IPS-18c (cell line): Measurements from ENCODE around the gene SEMA4B.
A peak's percentile ranks its signal among the peaks of the same experiment; 100 is the strongest.
"Not testable (repeated sequence)": the region's sequence is repeated elsewhere in the genome, so short reads cannot be mapped to it uniquely, and the experiment has no call there.

Source experiments
- H3K4me3 ChIP-seq: 2 replicates; pipeline ENCODE4 v1.7.0; 2013; ENCODE audit warnings: low read depth, mild to moderate bottlenecking, low read length, moderate library complexity; ENCODE audit not compliant: insufficient read depth
- H3K9me3 ChIP-seq: one replicate; pipeline ENCODE4 v1.6.1; 2013; ENCODE audit warnings: mild to moderate bottlenecking, low read length, moderate library complexity; ENCODE audit not compliant: control insufficient read depth, insufficient read depth

The SEMA4B gene

DNA sequence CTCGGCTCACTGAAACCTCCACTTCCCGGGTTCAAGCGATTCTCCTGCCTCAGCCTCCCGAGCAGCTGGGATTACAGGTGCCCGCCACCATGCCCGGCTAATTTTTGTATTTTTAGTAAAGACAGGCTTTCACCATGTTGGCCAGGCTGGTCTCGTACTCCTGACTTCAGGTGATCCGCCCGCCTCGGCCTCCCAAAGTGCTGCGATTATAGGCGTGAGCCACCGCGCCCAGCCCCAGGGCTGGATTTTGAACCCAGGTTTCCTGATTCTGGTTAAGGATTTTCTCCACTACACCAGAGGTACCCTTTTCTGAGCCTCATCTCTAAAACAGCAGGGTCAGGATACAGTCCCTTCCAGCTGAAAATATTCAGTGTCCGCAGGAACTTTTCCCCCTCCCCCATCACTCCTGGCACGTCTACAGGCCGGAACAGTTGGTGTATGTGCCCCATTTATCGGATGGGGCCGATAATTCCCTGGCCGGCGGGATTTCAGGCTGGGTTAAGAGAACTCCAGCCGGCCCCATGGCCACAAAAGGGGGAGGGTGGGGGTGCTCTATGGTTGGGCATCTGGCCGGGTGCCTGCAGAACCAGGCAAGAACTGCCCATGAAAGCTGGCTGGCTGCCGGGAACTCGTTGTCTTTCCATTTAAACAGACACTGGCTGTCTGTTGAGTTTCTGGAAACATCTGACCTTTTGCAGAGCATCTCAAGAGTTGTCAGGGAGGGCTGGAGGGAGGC, 26.8 kb upstream of the SEMA4B start:
- no peak overlapping the region for H3K4me3 ChIP-seq
- peaks cover 2% of the 10 kb centered on the region for H3K9me3 ChIP-seq

DNA sequence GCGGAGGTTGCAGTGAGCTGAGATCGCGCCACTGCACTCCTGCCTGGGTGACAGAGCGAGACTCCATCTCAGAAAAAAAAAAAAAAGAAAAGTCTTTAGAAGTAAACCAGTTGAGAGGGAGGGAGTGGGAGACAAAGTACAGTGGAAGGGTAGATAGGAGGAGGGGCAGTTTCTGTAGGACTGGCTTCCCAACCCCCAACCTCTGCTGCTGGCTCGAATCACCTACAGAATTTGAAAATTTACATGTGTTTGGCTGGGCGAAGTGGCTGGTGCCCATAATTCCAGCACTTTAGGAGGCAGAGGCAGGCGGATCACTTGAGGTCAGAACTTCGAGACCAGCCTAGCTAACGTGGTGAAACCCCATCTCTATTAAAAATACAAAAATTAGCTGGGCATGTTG, 24.1 kb upstream of the SEMA4B start:
- no peak overlapping the region for H3K4me3 ChIP-seq
- peaks cover 2% of the 10 kb centered on the region for H3K9me3 ChIP-seq

DNA sequence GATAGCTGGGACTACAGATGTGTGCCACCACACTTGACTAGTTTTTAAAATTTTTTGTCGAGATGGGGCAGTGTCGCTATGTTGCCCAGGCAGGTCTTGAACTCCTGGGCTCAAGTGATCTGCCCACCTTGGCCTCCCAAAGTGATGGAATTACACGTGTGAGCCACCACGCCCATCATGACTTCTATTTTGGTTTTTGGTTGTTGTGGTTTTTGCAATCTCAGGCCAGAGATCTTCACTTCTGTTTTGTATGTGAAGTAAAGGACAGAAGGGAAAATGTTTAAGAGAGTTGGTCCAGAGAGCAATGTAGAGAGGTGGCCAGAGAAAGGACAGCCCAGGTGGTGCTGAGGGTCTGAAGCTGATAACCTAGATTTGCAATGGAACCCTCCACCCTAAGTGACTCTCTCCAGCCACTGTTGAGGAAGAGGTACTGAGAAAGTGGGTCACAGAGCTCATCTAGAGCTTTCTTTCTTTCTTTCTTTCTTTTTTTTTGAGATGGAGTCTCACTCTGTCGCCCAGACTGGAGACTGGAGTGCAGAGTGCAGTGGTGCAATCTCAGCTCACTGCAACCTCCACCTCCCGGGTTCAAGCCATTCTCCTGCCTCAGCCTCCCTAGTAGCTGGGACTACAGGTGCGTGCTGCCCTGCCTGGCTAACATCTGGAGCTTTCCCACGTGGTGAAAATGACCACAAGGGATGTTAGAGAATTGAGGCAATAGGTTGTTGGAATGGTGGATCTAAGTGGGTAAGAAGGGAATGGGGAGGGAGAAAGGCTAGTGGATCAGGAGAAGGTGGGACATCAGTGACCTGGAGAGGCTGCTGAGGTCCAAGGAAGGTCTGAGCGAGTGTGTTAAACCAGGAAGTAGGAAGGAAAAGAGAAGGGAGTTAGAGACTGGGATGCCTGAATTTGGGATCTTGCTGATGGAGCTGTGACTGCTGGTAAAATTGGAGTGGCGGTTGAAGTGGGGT, 22.4 kb upstream of the SEMA4B start:
- Histone ChIP-seq H3K4me3 (no peak overlapping the region), H3K9me3 (no peaks in the 10 kb centered on the region)

DNA sequence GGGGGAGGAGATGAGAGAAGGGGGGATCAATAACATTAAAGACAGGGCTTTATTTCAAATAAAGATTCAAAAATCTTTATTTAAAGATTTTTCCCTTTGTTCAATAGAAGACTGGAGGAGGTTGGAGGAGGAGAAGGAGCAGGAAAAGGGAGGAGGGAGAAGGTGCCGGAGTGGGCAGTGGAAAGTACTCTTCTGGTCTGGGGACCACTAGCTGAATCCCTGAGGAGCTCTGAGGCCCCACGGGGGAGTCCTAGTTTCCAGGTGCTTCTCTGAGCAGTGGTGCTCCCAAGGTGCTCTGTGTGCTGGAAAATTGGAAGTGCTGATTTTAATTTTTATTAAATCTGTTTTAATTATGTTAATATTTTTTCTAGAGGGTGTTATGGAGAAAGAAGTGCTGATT, 19.4 kb upstream of the SEMA4B start:
- no peaks in the 10 kb centered on the region for H3K9me3 ChIP-seq

DNA sequence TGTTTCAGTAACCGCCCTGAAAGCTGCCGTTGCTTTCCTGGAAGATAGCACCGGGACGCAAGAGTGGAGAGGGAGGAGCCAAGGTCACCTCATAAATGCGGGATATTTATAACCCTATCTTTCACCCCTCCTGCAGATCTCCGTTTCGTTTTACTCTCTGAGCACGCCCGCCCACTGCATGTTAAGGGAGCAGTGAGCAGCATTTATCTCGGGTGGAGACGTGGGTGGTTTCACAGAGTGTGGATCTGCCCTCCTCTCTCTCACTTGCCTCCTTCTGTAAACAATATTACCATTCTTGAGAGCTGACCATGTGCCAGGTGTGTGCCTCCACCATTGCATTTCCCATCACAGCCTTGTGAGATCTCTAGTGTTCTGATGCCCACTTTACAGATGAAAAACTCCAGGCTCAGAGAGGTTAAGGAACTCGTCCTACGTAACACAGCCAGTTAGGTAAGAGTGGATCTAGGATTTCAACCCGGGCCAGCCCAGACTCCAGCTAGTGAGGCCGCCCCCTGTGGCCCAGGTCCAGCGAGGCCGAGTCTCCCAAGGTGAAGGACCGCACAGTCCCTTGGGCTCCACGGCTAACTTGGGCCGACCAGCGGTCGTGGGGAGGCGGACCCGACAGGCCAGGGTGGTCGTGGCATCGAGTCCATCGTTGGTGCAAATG, 16.9 kb upstream of the SEMA4B start:
- Histone ChIP-seq H3K4me3 (peak overlapping the region; percentile 74; the same call in 1 of the 2 replicates), H3K9me3 (no peaks in the 10 kb centered on the region)

More for the DNA sequence above, 19.4 kb upstream of the SEMA4B start:
- H3K4me3 ChIP-seq, result no peak overlapping the region

DNA sequence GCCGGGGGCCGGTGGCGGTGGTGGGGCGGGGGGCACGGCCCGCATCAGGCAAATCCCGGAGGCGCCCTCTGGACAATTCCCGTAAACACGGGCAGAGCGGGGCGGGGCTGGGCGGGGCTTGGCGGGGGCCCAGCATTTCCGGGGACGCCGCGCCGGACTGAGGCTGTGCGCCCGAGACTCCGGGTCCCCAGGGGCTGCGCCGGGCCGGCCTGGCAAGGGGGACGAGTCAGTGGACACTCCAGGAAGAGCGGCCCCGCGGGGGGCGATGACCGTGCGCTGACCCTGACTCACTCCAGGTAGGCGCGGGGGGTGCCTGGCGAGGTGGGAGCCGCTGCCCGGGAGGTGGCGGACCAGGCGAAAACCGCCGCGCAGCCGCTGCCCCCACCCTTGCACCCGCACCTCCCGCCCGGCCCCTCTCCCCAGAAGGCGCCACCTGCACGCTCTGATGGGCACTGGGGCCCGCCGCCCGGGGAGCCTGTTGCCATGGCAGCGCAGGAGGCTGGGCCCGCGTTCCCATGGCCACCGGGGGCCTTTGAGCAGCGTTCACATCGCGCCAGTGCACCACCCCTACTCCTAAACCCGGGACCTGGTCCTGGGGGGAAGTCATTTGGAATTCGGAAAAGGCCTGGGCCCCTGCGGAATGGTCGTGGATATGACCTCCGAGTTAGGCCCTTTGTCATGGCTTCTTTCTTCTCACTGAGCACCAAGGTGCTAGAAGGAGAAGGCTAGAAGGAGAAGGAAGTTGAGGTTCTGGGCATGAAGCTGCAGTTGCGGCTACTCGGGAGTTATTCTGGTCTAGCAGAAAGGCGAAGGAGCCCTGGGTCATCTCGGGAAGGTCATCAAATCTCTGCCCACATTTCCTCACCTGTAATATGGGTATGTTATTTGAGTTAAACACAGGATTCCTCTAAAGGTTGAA, 16.1 kb upstream of the SEMA4B start:
- Histone ChIP-seq H3K9me3 (no peaks in the 10 kb centered on the region), H3K4me3 (peak overlapping the region; percentile 74)

DNA sequence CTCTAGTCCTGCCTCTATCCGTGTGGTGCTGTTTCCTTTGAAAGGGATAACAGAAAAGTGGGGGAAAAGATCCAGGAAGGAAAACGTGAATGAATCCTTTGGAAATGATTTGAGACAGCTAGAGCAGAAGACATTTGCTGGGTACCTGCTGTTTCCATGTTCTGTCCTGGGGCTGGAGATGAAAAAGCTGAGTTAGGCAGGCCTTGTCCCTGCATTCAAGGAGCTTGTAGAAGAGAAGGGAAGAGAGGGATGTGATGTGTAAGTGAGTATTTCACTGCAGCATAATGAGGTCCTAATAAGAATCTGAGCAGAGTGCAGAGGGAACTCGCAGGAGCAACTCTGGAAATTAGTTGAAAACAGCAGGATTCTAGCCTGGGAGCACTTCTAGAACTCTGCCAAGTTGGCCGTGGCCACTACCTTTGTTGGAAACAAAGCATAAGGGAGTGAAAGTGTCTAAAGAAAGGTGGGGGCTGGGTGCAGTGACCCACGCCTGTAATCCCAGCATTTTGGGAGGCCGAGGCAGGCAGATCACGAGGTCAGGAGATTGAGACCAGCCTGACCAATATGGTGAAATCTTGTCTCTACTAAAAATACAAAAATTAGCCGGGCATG, 13.8 kb upstream of the SEMA4B start:
- Histone ChIP-seq H3K4me3 (no peak overlapping the region), H3K9me3 (no peaks in the 10 kb centered on the region)

DNA sequence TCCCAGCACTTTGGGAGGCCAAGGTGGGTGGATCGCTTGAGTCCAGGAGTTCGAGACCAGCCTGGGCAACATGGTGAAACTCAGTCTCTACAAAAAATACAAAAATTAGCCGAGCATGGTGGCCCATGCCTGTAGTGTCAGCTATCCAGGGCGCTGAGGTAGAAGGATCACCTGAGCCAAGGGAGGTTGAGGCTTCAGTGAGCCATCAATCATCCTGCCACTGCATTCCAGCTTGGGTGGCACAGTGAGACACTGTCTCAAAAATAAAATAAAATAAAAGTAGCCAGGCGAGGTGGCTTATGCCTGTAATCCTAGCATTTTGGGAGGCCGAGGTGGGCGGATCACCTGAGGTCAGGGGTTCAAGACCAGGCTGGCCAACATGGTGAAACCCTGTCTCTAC, 13.1 kb upstream of the SEMA4B start:
- not testable (repeated sequence) for H3K4me3 ChIP-seq, H3K9me3 ChIP-seq

DNA sequence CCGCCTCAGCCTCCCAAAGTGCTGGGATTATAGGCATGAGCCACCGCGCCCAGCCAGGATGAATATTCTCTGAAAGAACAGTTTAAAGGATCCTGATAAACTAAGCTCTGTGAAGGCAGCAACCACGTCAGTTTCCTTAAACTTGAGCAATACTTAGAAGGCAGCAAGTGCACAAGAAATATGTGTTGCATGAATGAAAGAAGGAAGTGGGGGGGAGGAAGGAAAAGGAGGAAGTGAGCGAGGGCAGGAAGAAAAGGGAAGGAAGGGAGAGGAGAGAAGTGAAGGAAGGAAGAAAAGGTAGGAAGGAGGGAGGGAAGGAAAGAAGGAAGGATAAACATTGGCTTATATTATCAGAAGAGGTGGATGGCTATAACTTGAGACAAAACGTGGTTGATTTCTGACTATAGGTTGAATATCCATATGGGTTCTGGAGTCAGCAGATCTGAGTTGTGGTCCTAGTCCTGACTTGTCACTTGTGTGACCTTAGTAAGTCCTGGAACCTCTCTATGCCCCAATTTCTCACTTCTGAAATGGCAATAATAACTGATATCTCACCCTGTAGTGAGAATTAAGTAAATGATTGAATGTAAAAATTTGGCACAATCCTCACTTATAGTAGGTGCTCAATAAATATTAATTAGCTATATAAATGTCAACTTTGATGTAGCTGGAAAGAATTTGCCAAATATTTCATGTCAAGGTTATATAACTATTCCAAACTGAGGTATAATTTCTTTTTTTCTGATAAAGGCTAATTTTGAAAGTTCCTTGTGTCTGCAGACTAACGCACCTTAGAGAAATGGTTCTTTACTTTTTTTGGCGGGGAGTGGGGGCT, 12.0 kb upstream of the SEMA4B start:
- no peaks in the 10 kb centered on the region for H3K9me3 ChIP-seq
- H3K4me3 ChIP-seq, result no peak overlapping the region

DNA sequence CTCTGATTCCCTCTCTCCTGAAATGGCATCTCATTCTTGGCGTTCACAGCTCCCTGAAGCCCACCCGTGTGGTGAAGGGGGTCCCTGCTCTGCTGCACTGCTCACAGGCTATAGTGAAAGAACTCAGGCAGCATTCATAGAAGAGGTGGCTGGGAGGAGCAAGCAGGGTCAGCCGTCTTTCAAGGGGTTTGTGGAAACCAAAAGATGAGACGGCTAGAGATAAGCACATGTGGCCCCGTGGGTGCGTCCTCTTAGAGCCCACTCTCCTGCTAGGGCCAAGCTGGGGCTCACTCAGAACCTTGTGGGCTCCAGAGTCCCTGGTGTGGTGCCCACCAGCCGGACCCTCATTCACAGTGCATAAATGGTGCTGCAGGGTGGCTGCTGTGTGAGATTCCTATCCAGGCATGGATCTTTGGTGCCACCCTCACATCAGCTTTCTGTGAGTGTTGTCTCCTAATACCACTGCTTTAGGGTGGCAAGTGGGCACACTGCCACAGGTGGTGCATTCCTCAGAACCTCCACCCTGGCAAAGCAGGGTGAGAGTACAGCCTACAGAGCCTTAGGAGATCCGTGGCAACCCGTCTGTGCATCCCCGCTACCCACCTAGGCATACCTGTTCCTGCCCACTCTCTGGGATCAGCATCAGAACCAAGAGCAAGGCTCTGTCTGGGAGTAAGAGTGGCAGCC, 11.2 kb upstream of the SEMA4B start:
- H3K9me3 ChIP-seq, result no peaks in the 10 kb centered on the region
- H3K4me3 ChIP-seq, result no peak overlapping the region

DNA sequence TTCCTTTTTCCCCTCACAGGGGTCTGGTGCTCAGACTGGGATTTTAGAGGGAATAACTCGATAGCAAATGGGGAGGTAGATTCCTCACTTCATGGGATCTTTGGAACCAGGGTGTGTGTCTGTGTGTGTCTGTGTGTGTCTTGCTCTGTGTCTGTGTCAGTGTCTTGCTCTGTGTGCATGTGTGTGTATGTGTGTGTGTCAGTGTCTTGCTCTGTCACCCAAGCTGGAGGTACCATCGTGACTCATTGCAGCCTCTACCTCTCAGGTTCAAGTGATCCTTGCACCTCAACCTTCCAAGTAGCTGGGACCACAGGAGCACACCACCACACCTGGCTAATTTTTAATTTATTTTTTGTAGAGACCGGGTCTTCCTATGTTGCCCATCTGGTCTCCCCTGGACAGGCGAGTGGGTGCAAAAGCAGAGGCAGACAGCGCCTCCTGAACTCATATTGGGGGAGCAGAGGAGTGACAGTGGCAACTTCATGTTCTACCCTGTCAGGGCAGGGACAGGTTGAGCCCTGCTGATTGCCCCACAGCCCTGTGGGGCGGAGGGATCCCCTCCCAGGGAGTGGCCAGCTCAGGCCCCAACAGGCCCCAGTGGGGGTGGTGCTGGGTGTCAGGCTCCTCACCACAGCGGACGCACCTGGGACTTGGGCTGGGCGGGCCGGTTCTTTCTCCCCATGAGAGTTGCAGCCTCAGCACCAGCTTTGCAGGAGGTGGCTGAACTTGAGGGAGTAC, 10.4 kb upstream of the SEMA4B start:
- no peak overlapping the region for H3K4me3 ChIP-seq
- no peaks in the 10 kb centered on the region for H3K9me3 ChIP-seq

DNA sequence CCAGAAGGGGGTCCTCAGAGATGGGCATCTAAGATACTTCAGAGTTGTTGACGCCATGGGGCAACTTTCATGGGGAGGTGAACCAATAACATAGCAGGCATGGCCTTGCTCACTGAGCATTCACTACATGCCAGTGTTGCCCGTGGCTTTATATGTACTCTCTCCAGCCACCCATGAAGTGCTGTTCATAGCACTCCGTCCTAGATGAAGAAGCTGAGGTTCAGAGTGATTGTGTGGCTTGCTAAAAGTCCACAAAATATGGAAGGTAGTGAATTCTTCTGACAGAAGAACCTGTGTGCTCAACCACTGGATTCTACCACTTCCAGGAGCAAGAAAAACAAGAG, 9.8 kb upstream of the SEMA4B start:
- H3K4me3 ChIP-seq, result no peak overlapping the region
- no peaks in the 10 kb centered on the region for H3K9me3 ChIP-seq

DNA sequence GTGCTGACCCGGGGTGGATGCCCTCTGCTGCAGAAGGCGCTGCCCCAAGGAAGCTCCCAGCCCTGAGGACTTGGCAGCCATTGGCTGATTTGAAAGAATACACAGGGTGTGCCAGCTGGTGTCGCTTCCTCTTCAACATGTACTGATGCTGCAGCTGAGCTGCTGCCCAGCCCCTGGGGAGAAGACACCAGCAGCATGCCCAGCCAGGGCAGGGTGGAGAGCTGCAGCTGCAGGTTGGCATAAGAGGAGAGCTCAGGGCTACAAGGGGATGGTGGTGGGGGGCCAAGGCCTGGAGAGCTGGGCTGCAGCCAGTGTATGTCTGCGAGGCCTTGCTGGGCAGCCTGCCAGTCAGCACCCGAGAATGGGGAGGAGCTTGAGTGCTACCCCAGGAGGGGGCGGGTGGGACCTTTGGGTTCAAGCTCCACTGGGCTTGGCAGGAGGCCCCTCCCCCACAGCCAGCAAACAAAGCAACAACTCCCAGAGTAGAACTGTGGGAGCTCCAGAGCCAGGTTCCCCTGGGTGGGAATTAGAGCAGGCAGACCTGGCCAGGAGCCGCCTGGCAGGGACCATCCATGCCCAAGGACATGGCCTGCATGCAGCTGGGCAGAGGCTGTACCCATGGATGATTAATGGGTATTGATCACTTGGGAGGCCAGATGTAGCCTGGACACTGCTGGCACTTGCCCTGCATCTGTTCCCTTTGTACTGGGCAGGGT, 9.2 kb upstream of the SEMA4B start:
- H3K4me3 ChIP-seq, result no peak overlapping the region
- H3K9me3 ChIP-seq, result no peaks in the 10 kb centered on the region
